HepG2 (cell line): Measurements from ENCODE around the gene SLC22A23. TPM values are rescaled to one million over a fixed set of nuclear protein-coding genes. Genes with fewer than 3 reads are reported as not detected.
A peak's percentile ranks its signal among the peaks of the same experiment; 100 is the strongest.

Experiments
- ATAC-seq: fragments of 200-7000 bp; cut with Tn5 transposase; 3 replicates; pipeline ENCODE4 v1.9.1; 2020; ENCODE audit warnings: mild to moderate bottlenecking, moderate library complexity
- BruUV-seq: library from RNA; stranded (reverse); fragments of 400-500 nt; replicated peaks from 2 replicates; lab custom pipeline; 2021; lab: Mats Ljungman, UMichigan
- CTCF ChIA-PET: fragments of 300-600 bp; formaldehyde crosslinking; extraction: SDS; loops from one replicate; lab custom pipeline; 2021; ENCODE audit warnings: low total read pairs, inconsistent platforms, low intra/inter-chr PET ratio; lab: Yijun Ruan, JAX
- POLR2A ChIA-PET: fragments of 350-600 bp; sonication (Branson Sonifier 250); formaldehyde crosslinking; loops from one replicate; lab custom pipeline; 2020; ENCODE audit warnings: antibody characterized with exemption, inconsistent platforms; lab: Yijun Ruan, JAX
- DNase-seq: peaks from one replicate; pipeline ENCODE4 v3.0.0-alpha.2; 2015; ENCODE audit warnings: low spot score
- FAIRE-seq: peaks from 3 replicates; lab custom pipeline; 2011; peaks lifted over from hg19 to GRCh38; lab: Jason Lieb, UNC
- H2AFZ ChIP-seq: one replicate; pipeline ENCODE4 v1.6.1; 2011; ENCODE audit warnings: low read length, inconsistent platforms
- H3K27ac ChIP-seq: fragments of 300-600 bp; 3 replicates; pipeline ENCODE4 v1.8.0; 2011; ENCODE audit warnings: mixed run types, mild to moderate bottlenecking, mixed read lengths, low read length, inconsistent platforms; ENCODE audit not compliant: insufficient read depth; ENCODE audit errors: extremely low read length
- H3K27me3 ChIP-seq, 2 experiments: fragments of 200-600 bp in 1 of 2; 2 replicates in 1 of 2; 3 replicates in 1 of 2; pipeline versions ENCODE4 v1.6.0 to v1.8.0; 2011; ENCODE audit warnings: low read length in 2 of 2, mild to moderate bottlenecking in 2 of 2, moderate library complexity in 2 of 2, inconsistent platforms in 1 of 2; ENCODE audit not compliant: insufficient read depth in 2 of 2, control insufficient read depth in 1 of 2
- H3K36me3 ChIP-seq, 2 experiments: fragments of 200-600 bp in 1 of 2; replicated peaks in 1 of 2; 2 replicates in 1 of 2; 3 replicates in 1 of 2; pipeline versions ENCODE4 v1.5.1 to v1.8.0; 2011; ENCODE audit warnings: low read length in 2 of 2, inconsistent platforms in 1 of 2; ENCODE audit not compliant: insufficient read depth in 2 of 2, control insufficient read depth in 1 of 2
- H3K4me1 ChIP-seq: 2 replicates; pipeline ENCODE4 v1.5.1; 2012; ENCODE audit warnings: low read length, inconsistent platforms; ENCODE audit not compliant: insufficient read depth
- H3K4me2 ChIP-seq: 2 replicates; pipeline ENCODE4 v1.6.0; 2011; ENCODE audit warnings: low read depth, low read length, inconsistent platforms
- H3K4me3 ChIP-seq, 3 experiments: fragments of 200-600 bp in 1 of 3; sonication (generic), shearing (Covaris generic) in 1 of 3; replicated peaks in 1 of 3; 2 replicates each; pipeline ENCODE4 v1.5.1; 2011 to 2016; ENCODE audit warnings: low read length in 3 of 3, inconsistent platforms in 2 of 3, low read depth in 2 of 3, mild to moderate bottlenecking in 2 of 3, control low read depth in 1 of 3, mixed read lengths in 1 of 3; ENCODE audit not compliant: insufficient read depth in 1 of 3
- H3K79me2 ChIP-seq: one replicate; pipeline ENCODE4 v1.6.1; 2011; ENCODE audit warnings: low read length, inconsistent platforms; ENCODE audit not compliant: insufficient read depth
- H3K9ac ChIP-seq: 2 replicates; pipeline ENCODE4 v1.6.0; 2011; ENCODE audit warnings: mild to moderate bottlenecking, low read depth, low read length, inconsistent platforms; ENCODE audit not compliant: insufficient read depth
- H3K9me3 ChIP-seq: 2 replicates; pipeline ENCODE4 v1.5.1; 2012; ENCODE audit warnings: mild to moderate bottlenecking, low read length
- H4K20me1 ChIP-seq: 2 replicates; pipeline ENCODE4 v1.6.0; 2011; ENCODE audit warnings: inconsistent platforms, mild to moderate bottlenecking, low read length, moderate library complexity; ENCODE audit not compliant: insufficient read depth
- ATM ChIP-seq: fragments of 450-650 bp; IDR thresholded peaks from 2 replicates; pipeline ENCODE4 v1.7.1; 2017; ENCODE audit warnings: mild to moderate bottlenecking, borderline replicate concordance
- ESRRA ChIP-seq: sonication (generic); formaldehyde crosslinking; IDR thresholded peaks from 2 replicates; pipeline ENCODE4 v1.5.1; 2020; ENCODE audit warnings: mild to moderate bottlenecking, low read depth, missing genetic modification reagents
- HNF4A ChIP-seq: sonication (generic); formaldehyde crosslinking; IDR thresholded peaks from 2 replicates; pipeline ENCODE4 v1.4.0; 2020; ENCODE audit warnings: missing genetic modification reagents
- HNRNPL ChIP-seq: fragments of 200-400 bp; formaldehyde crosslinking; IDR thresholded peaks from 2 replicates; pipeline ENCODE4 v1.6.1; 2017; ENCODE audit warnings: mild to moderate bottlenecking, low read depth, low read length
- HOXA7 ChIP-seq: sonication (generic); formaldehyde crosslinking; IDR thresholded peaks from 2 replicates; pipeline ENCODE4 v1.8.1; 2022; ENCODE audit warnings: mild to moderate bottlenecking, missing genetic modification reagents, moderate library complexity
- MYPOP ChIP-seq: sonication (generic); formaldehyde crosslinking; IDR thresholded peaks from 2 replicates; pipeline ENCODE4 v1.8.1; 2023; ENCODE audit warnings: mild to moderate bottlenecking, moderate library complexity, missing genetic modification reagents
- NONO ChIP-seq, 2 experiments: fragments of 450-650 bp in 1 of 2; sonication (generic) in 1 of 2; formaldehyde crosslinking in 1 of 2; IDR thresholded peaks in 1 of 2; conservative IDR thresholded peaks in 1 of 2; 2 replicates each; pipeline versions ENCODE4 v1.6.1 to v1.8.0; 2017 to 2022; ENCODE audit warnings: mild to moderate bottlenecking in 1 of 2, missing genetic modification reagents in 1 of 2, moderate library complexity in 1 of 2
- NR0B2 ChIP-seq: sonication (generic); formaldehyde crosslinking; IDR thresholded peaks from 2 replicates; pipeline ENCODE4 v1.4.0; 2020; ENCODE audit warnings: mild to moderate bottlenecking, missing genetic modification reagents
- NRL ChIP-seq: sonication (generic); formaldehyde crosslinking; IDR thresholded peaks from 2 replicates; pipeline ENCODE4 v1.5.0; 2020; ENCODE audit warnings: missing genetic modification reagents, mild to moderate bottlenecking, moderate library complexity, borderline replicate concordance
- ZBTB38 ChIP-seq: sonication (generic); formaldehyde crosslinking; IDR thresholded peaks from 2 replicates; pipeline ENCODE4 v1.5.1; 2020; ENCODE audit warnings: mild to moderate bottlenecking, missing genetic modification reagents
- ZNF205 ChIP-seq: IDR thresholded peaks from 2 replicates; pipeline ENCODE4 v1.6.1; 2018; ENCODE audit warnings: missing biosample characterization, missing genetic modification reagents
- ZNF224 ChIP-seq: sonication (generic); formaldehyde crosslinking; IDR thresholded peaks from 2 replicates; pipeline ENCODE4 v1.5.0; 2020; ENCODE audit warnings: mild to moderate bottlenecking, missing genetic modification reagents
- ZNF556 ChIP-seq: sonication (generic); formaldehyde crosslinking; IDR thresholded peaks from 2 replicates; pipeline ENCODE4 v1.4.0; 2020; ENCODE audit warnings: mild to moderate bottlenecking, missing genetic modification reagents, borderline replicate concordance
- ZNF687 ChIP-seq: sonication (generic); formaldehyde crosslinking; IDR thresholded peaks from 2 replicates; pipeline ENCODE4 v1.5.1; 2020; ENCODE audit warnings: mild to moderate bottlenecking, missing genetic modification reagents, moderate library complexity
- ZNF7 ChIP-seq: IDR thresholded peaks from 2 replicates; pipeline ENCODE4 v1.6.1; 2016; ENCODE audit warnings: missing biosample characterization, missing genetic modification reagents
- WGBS: methylation state at CpG from one replicate; pipeline ENCODE4 v1.1.6; 2017; ENCODE audit warnings: low lambda C conversion rate; 5-methylcytosine and 5-hydroxymethylcytosine counted together
- in situ Hi-C: cut with HindIII; loops from 2 replicates; pipeline ENCODE4 v1.10.0; 2017; ENCODE audit warnings: low pct_unique_long_range_greater_than_20kb; ENCODE audit not compliant: extremely low pct_ligation_motif_present
- intact Hi-C: fragments of 100-400 bp; cut with micrococcal nuclease; formaldehyde crosslinking; loops from one replicate; pipeline ENCODE4 v1.10.0; 2022; ENCODE audit not compliant: unreplicated experiment
- polyA plus RNA-seq, 8 experiments: library from polyadenylated mRNA; depleted of rRNA in 3 of 8; stranded (reverse) in 7 of 8; unstranded in 1 of 8; fragments of >200 nt; fragmentation: Illumina TruSeq in 4 of 8; extraction: Trizol in 4 of 8; gene quantifications; 2 replicates each; pipeline versions ENCODE4 v1.2.1 to v1.2.3, GENCODE V29; 2011 to 2016; ENCODE audit warnings: low read depth in 4 of 8, missing spikeins in 1 of 8, mixed read lengths in 1 of 8; ENCODE audit not compliant: insufficient read depth in 1 of 8
- total RNA-seq, 5 experiments: library from RNA; depleted of rRNA; stranded (reverse); fragments of >200 nt; fragmentation: Illumina TruSeq; extraction: Trizol; gene quantifications; 2 replicates each; pipeline ENCODE4 v1.2.3, GENCODE V29; 2016; ENCODE audit warnings: low read depth in 1 of 5

SLC22A23 gene
- total and polyA plus RNA-seq, 2 of the 13 experiments (the other 11 are each of a cell fraction or from before 2014, with no cell fraction given): 11.8 to 17.5 TPM

GRCh38 chr6:3260772-3261517 is 195.9 kb downstream of the SLC22A23 start:
- ChIA-PET CTCF (no interaction called here), POLR2A (interaction anchor here (0.6 to 1.5 kb wide), 3 partner anchors 47 to 760 kb away, joined by 3 to 4 read pairs (median 3); partner anchors contain the start of gene BPHL)
- ATAC-seq (no peak), FAIRE-seq (peak; percentile 36), DNase-seq (no peak)
- Histone ChIP-seq H2AFZ (no peak overlapping the region), H3K9ac (peak overlapping the region; percentile 20; the same call in 1 of the 2 replicates), H3K4me1 (peaks cover 50% of the 10 kb centered on the region), H3K36me3 (peaks cover 15 to 27% of the 10 kb centered on the region in 2 experiments), H3K9me3 (no peaks in the 10 kb centered on the region), H3K4me3 (peak overlapping the region in 2 of 3 experiments; percentile 9 to 41; a peak in 5 of 6 replicates), H3K27ac (no peak overlapping the region), H3K4me2 (peak overlapping the region; percentile 79), H4K20me1 (peaks cover 14% of the 10 kb centered on the region), H3K79me2 (peaks cover 49% of the 10 kb centered on the region), H3K27me3 (peaks cover 0 to 23% of the 10 kb centered on the region in 2 experiments; a peak in 3 of 5 replicates)
- intact Hi-C loops: no loop called here
- in situ Hi-C loops: no loop called here
- BruUV-seq: no TSS peak
- WGBS: 51% methylated on average over 16 of the region's 17 CpGs
- TF ChIP-seq ZNF7 (0 out of 2 replicates have a peak, but pooled peaks have one; percentile 17), ZNF224 (CRISPR knock-in tag) (no peak), HNF4A (CRISPR knock-in tag) (peak; percentile 25; the same call in 1 of the 2 replicates), MYPOP (CRISPR knock-in tag) (0 out of 2 replicates have a peak, but pooled peaks have one; percentile 26), NR0B2 (CRISPR knock-in tag) (peak; percentile 32; the same call in 1 of the 2 replicates), ESRRA (CRISPR knock-in tag) (no peak), ZBTB38 (0 out of 2 replicates have a peak, but pooled peaks have one; percentile 19), ZNF687 (CRISPR knock-in tag) (peak; percentile 54), NRL (CRISPR knock-in tag) (0 out of 2 replicates have a peak, but pooled peaks have one; percentile 17), NONO (IDR thresholded peaks at IDR 0.05) (no peak), NONO (CRISPR knock-in tag; conservative IDR thresholded peaks at IDR 0.05) (0 out of 2 replicates have a peak, but pooled peaks have one; percentile 25), ATM (no peak), HOXA7 (CRISPR knock-in tag) (no peak), ZNF205 (CRISPR knock-in tag) (no peak), HNRNPL (0 out of 2 replicates have a peak, but pooled peaks have one; percentile 23), ZNF556 (CRISPR knock-in tag) (0 out of 2 replicates have a peak, but pooled peaks have one; percentile 40)
